ENCODE data around the gene KCNA5.

The KCNA5 gene

DNA sequence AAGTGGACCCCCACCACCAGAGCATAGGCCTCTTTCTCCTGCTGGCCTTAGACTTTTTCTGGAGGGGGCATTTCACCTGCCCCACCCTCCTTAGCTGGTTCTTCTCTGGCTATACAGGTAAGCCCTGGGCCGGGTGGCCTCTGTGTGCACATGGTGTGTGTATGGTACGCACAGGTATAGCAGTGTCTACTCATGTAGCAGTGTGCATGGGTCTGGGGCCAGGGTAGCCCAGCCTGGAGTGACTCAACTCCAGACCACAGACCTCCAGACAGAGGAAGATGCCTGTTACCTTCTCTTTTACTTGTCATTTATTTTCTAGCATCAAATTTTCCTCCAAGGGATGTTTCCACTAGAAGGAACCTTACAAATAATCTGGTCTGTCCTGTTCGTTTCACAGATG lies 6.9 kb downstream of the KCNA5 start:
- H3K27me3 ChIP-seq (ENCODE audit: insufficient read depth, poor library complexity, severe bottlenecking) = no peaks in the 10 kb centered on the region
- no peak overlapping the region for H3K27ac ChIP-seq (replicated peaks)
- TF ChIP-seq REST (IDR thresholded peaks at IDR 0.05; ENCODE audit: insufficient replicate concordance, low read depth) (no peak), CTCF (IDR thresholded peaks at IDR 0.05; ENCODE audit: insufficient read depth, low read length) (no peak), SPI1 (IDR thresholded peaks at IDR 0.05; ENCODE audit: borderline replicate concordance, low read depth) (no peak), POLR2AphosphoS5 (IDR thresholded peaks at IDR 0.05; ENCODE audit: low read depth) (no peak), GABPA (IDR thresholded peaks at IDR 0.05; ENCODE audit: low read depth) (no peak)

GRCh38 chr12:5051334-5051733 lies 7.7 kb downstream of the KCNA5 start:
- H3K27ac ChIP-seq (replicated peaks) = no peak overlapping the region
- DNase-seq (ENCODE audit: low read depth in 1 of 2, low spot score in 1 of 2) = no peak
- no peak overlapping the region for H3K4me3 ChIP-seq (replicated peaks; ENCODE audit: insufficient read depth, low read length)
- TF ChIP-seq REST (IDR thresholded peaks at IDR 0.05; ENCODE audit: insufficient replicate concordance, low read depth) (no peak), POLR2AphosphoS5 (IDR thresholded peaks at IDR 0.05; ENCODE audit: low read depth) (no peak), CTCF (IDR thresholded peaks at IDR 0.05; ENCODE audit: insufficient read depth, low read length) (no peak), SPI1 (IDR thresholded peaks at IDR 0.05; ENCODE audit: borderline replicate concordance, low read depth) (no peak), GABPA (IDR thresholded peaks at IDR 0.05; ENCODE audit: low read depth) (no peak)
- no peaks in the 10 kb centered on the region for H3K27me3 ChIP-seq (ENCODE audit: insufficient read depth, poor library complexity, severe bottlenecking)

More for the DNA sequence above, 6.9 kb downstream of the KCNA5 start:
- H3K4me3 ChIP-seq (replicated peaks; ENCODE audit: insufficient read depth, low read length) = no peak overlapping the region
- DNase-seq (ENCODE audit: low read depth in 1 of 2, low spot score in 1 of 2) = no peak

GRCh38 chr12:5051913-5052312 lies 8.2 kb downstream of the KCNA5 start:
- Histone ChIP-seq H3K27ac (replicated peaks) (no peak overlapping the region), H3K4me3 (replicated peaks; ENCODE audit: insufficient read depth, low read length) (no peak overlapping the region), H3K27me3 (ENCODE audit: insufficient read depth, poor library complexity, severe bottlenecking) (no peaks in the 10 kb centered on the region)
- no peak for DNase-seq (ENCODE audit: low read depth in 1 of 2, low spot score in 1 of 2)
- no peak for TF ChIP-seq GABPA (IDR thresholded peaks at IDR 0.05; ENCODE audit: low read depth)
- no peak for TF ChIP-seq REST (IDR thresholded peaks at IDR 0.05; ENCODE audit: insufficient replicate concordance, low read depth)
- no peak for TF ChIP-seq CTCF (IDR thresholded peaks at IDR 0.05; ENCODE audit: insufficient read depth, low read length)
- TF ChIP-seq POLR2AphosphoS5 (IDR thresholded peaks at IDR 0.05; ENCODE audit: low read depth) = no peak

All from HL-60 (cell line).